ENCODE results near the gene BAZ1A. TPM values are rescaled to one million over a fixed set of nuclear protein-coding genes. Genes with fewer than 3 reads are reported as not detected.

The BAZ1A gene
- total RNA-seq, 1 experiment from 2014 or later: 17.8 TPM

GRCh38 chr14:34742270-34743115 lies 132.7 kb downstream of the BAZ1A start:
- TF ChIP-seq, protein P1, sequence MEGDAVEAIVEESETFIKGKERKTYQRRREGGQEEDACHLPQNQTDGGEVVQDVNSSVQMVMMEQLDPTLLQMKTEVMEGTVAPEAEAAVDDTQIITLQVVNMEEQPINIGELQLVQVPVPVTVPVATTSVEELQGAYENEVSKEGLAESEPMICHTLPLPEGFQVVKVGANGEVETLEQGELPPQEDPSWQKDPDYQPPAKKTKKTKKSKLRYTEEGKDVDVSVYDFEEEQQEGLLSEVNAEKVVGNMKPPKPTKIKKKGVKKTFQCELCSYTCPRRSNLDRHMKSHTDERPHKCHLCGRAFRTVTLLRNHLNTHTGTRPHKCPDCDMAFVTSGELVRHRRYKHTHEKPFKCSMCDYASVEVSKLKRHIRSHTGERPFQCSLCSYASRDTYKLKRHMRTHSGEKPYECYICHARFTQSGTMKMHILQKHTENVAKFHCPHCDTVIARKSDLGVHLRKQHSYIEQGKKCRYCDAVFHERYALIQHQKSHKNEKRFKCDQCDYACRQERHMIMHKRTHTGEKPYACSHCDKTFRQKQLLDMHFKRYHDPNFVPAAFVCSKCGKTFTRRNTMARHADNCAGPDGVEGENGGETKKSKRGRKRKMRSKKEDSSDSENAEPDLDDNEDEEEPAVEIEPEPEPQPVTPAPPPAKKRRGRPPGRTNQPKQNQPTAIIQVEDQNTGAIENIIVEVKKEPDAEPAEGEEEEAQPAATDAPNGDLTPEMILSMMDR (conservative IDR thresholded peaks at IDR 0.05): no peak
- H3T11ph ChIP-seq (ENCODE audit: low read length): no peak overlapping the region
- H2BK20ac ChIP-seq (ENCODE audit: low read depth, low read length, poor library complexity, severe bottlenecking): no peak overlapping the region
- H2BK15ac ChIP-seq (ENCODE audit: low read depth, low read length): no peak overlapping the region
- H3K27ac ChIP-seq (ENCODE audit: insufficient read length, low read depth, low read length): no peak overlapping the region
- no peak overlapping the region for H3K4me2 ChIP-seq (ENCODE audit: insufficient read depth, insufficient read length, low read length)
- no peaks in the 10 kb centered on the region for H3K36me3 Mint-ChIP-seq (ENCODE audit: insufficient read depth in 1 of 3, low read depth in 3 of 3)
- H3K27me3 ChIP-seq (ENCODE audit: insufficient read depth, low read length): no peaks in the 10 kb centered on the region
- no peak overlapping the region for H2BK120ac ChIP-seq (ENCODE audit: low read depth, low read length, poor library complexity, severe bottlenecking)
- no peak overlapping the region; a peak in 1 of 7 replicates for H3K27ac Mint-ChIP-seq
- no peaks in the 10 kb centered on the region for H3K4me1 Mint-ChIP-seq
- whole genome bisulfite sequencing (ENCODE audit: extremely low coverage, insufficient read length, low lambda C conversion rate): no CpG with 5 or more reads among the region's 8 CpGs
- H3K23ac ChIP-seq (ENCODE audit: insufficient read length, low read depth, low read length): no peak overlapping the region
- H3K4me3 Mint-ChIP-seq: no peak overlapping the region
- no peaks in the 10 kb centered on the region for H3K79me1 ChIP-seq (ENCODE audit: insufficient read depth, low read depth, low read length, poor library complexity, severe bottlenecking)
- no peak overlapping the region for H3K56ac ChIP-seq (ENCODE audit: insufficient read length, low read depth, low read length)
- H4K91ac ChIP-seq (ENCODE audit: insufficient read length, low read depth, low read length): no peak overlapping the region
- no peaks in the 10 kb centered on the region for H3K9me3 ChIP-seq (ENCODE audit: control insufficient read depth, low read depth, low read length)
- no peak overlapping the region for H2BK12ac ChIP-seq (ENCODE audit: insufficient read length, low read depth, low read length)
- no peak overlapping the region for H3K4ac ChIP-seq (ENCODE audit: low read depth, low read length)
- no peak overlapping the region for H4K8ac ChIP-seq (replicated peaks; ENCODE audit: insufficient read length, low read depth, low read length)
- no peaks in the 10 kb centered on the region for H3K9me3 Mint-ChIP-seq
- H3K27me3 Mint-ChIP-seq (ENCODE audit: low read depth): no peaks in the 10 kb centered on the region
- H3K14ac ChIP-seq (ENCODE audit: insufficient read depth, low read length): no peak overlapping the region
- no peak for DNase-seq
- H3K18ac ChIP-seq (ENCODE audit: insufficient read length, low read depth, low read length): no peak overlapping the region
- no peaks in the 10 kb centered on the region for H3K79me2 ChIP-seq (ENCODE audit: insufficient read depth, low read length)
- H3K23me2 ChIP-seq (ENCODE audit: insufficient read length, low read depth, low read length, poor library complexity, severe bottlenecking): no peaks in the 10 kb centered on the region
- no peak overlapping the region for H2AK5ac ChIP-seq (ENCODE audit: insufficient read length, low read length)
- no peaks in the 10 kb centered on the region for H3K4me1 ChIP-seq (ENCODE audit: insufficient read depth, low read length)
- H2AFZ ChIP-seq (ENCODE audit: low read length): no peak overlapping the region
- H2BK5ac ChIP-seq (ENCODE audit: insufficient read length, low read length): no peak overlapping the region
- H4K5ac ChIP-seq (ENCODE audit: insufficient read length, low read depth, low read length): no peak overlapping the region
- no peak overlapping the region for H3K9ac ChIP-seq (ENCODE audit: extremely low read depth, insufficient read length, low read length)
- no peaks in the 10 kb centered on the region for H4K20me1 ChIP-seq (ENCODE audit: control insufficient read depth, insufficient read depth, insufficient read length)
